PC-3 (cell line): ENCODE results near the gene MLST8. TPM values are rescaled to one million over a fixed set of nuclear protein-coding genes. Genes with fewer than 3 reads are reported as not detected.

Experiments used
- ATAC-seq: fragments of 200-7000 bp; cut with Tn5 transposase; 2 replicates; pipeline ENCODE4 v1.9.1; 2020; ENCODE audit warnings: mild to moderate bottlenecking, moderate library complexity
- BruUV-seq: library from RNA; stranded (reverse); fragments of 400-500 nt; replicated peaks from 2 replicates; lab custom pipeline; 2021; lab: Mats Ljungman, UMichigan
- CTCF ChIA-PET: fragments of 300-600 bp; sonication (Branson Sonifier 250); formaldehyde crosslinking; loops from one replicate; lab custom pipeline; 2022; ENCODE audit warnings: antibody characterized with exemption; lab: Charles Lee
- POLR2A ChIA-PET: fragments of 300-600 bp; sonication (Branson Sonifier 250); formaldehyde crosslinking; loops from one replicate; lab custom pipeline; 2022; ENCODE audit warnings: antibody characterized with exemption; ENCODE audit not compliant: unreplicated experiment; lab: Charles Lee
- DNase-seq: peaks from one replicate; pipeline ENCODE4 v3.0.0-alpha.2; 2015
- H2AFZ ChIP-seq: fragments of 300-600 bp; sonication (generic); 2 replicates; pipeline ENCODE4 v1.6.0; 2016; ENCODE audit warnings: antibody characterized with exemption, low read length
- H3F3A ChIP-seq: fragments of 300-600 bp; sonication (generic); one replicate; pipeline ENCODE4 v1.6.0; 2017; ENCODE audit warnings: antibody characterized with exemption, low read length, control low read depth, mild to moderate bottlenecking; ENCODE audit not compliant: unreplicated experiment
- H3K27ac ChIP-seq: fragments of 300-600 bp; sonication (generic); 2 replicates; pipeline ENCODE4 v1.5.1; 2016; ENCODE audit warnings: mild to moderate bottlenecking, low read length
- H3K27me3 ChIP-seq: fragments of 300-600 bp; sonication (generic); 2 replicates; pipeline ENCODE4 v1.6.1; 2016; ENCODE audit warnings: low read length, mixed read lengths
- H3K36me3 ChIP-seq: fragments of 300-600 bp; sonication (generic); 2 replicates; pipeline ENCODE4 v1.6.1; 2016; ENCODE audit warnings: low read depth, mixed run types, low read length, mixed read lengths
- H3K4me1 ChIP-seq: fragments of 300-600 bp; sonication (generic); 2 replicates; pipeline ENCODE4 v1.5.1; 2016; ENCODE audit warnings: low read length; ENCODE audit not compliant: insufficient read depth
- H3K4me2 ChIP-seq: fragments of 300-600 bp; sonication (generic); 2 replicates; pipeline ENCODE4 v1.6.0; 2016; ENCODE audit warnings: low read length
- H3K4me3 ChIP-seq: fragments of 300-600 bp; sonication (generic); 2 replicates; pipeline ENCODE4 v1.5.1; 2016; ENCODE audit warnings: mild to moderate bottlenecking, low read length, mixed read lengths
- H3K79me2 ChIP-seq: fragments of 300-600 bp; sonication (generic); 2 replicates; pipeline ENCODE4 v1.6.1; 2017; ENCODE audit warnings: low read length, mixed read lengths
- H3K9ac ChIP-seq: fragments of 300-600 bp; sonication (generic); 2 replicates; pipeline ENCODE4 v1.6.0; 2016; ENCODE audit warnings: mild to moderate bottlenecking, low read length
- H3K9me2 ChIP-seq: fragments of 300-600 bp; sonication (generic); replicated peaks from 2 replicates; pipeline ENCODE4 v1.6.1; 2016; ENCODE audit warnings: mixed run types, low read length, mixed read lengths
- H3K9me3 ChIP-seq: fragments of 300-600 bp; sonication (generic); 2 replicates; pipeline ENCODE4 v1.6.1; 2016; ENCODE audit warnings: low read length, mixed read lengths
- H4K20me1 ChIP-seq: fragments of 300-600 bp; sonication (generic); 2 replicates; pipeline ENCODE4 v1.6.1; 2016; ENCODE audit warnings: low read length, mixed read lengths
- EZH2 ChIP-seq: fragments of 300-600 bp; sonication (generic); IDR thresholded peaks from one replicate; pipeline ENCODE4 v1.6.1; 2017; ENCODE audit warnings: antibody characterized with exemption, mild to moderate bottlenecking, low read length; ENCODE audit not compliant: unreplicated experiment
- EZH2phosphoT487 ChIP-seq: fragments of 300-600 bp; sonication (generic); IDR thresholded peaks from 2 replicates; pipeline ENCODE4 v1.6.1; 2018; ENCODE audit warnings: mild to moderate bottlenecking, antibody characterized with exemption, low read length, borderline replicate concordance
- intact Hi-C: fragments of 100-400 bp; cut with micrococcal nuclease; formaldehyde crosslinking; loops from 2 replicates; pipeline ENCODE4 v1.9.0; 2023
- total RNA-seq: library from RNA; depleted of rRNA; stranded (reverse); fragments of >200 nt; gene quantifications from 2 replicates; pipeline ENCODE4 v1.2.3, GENCODE V29; 2014
- TF ChIP-seq, protein P1 (sequence below): fragments of 300-600 bp; sonication (generic); conservative IDR thresholded peaks from 2 replicates; pipeline ENCODE4 v1.5.1; 2017; ENCODE audit warnings: antibody characterized with exemption, low read depth, mild to moderate bottlenecking, low read length

MLST8 gene
- total RNA-seq, 1 experiment from 2014 or later, result 63.3 TPM

DNA sequence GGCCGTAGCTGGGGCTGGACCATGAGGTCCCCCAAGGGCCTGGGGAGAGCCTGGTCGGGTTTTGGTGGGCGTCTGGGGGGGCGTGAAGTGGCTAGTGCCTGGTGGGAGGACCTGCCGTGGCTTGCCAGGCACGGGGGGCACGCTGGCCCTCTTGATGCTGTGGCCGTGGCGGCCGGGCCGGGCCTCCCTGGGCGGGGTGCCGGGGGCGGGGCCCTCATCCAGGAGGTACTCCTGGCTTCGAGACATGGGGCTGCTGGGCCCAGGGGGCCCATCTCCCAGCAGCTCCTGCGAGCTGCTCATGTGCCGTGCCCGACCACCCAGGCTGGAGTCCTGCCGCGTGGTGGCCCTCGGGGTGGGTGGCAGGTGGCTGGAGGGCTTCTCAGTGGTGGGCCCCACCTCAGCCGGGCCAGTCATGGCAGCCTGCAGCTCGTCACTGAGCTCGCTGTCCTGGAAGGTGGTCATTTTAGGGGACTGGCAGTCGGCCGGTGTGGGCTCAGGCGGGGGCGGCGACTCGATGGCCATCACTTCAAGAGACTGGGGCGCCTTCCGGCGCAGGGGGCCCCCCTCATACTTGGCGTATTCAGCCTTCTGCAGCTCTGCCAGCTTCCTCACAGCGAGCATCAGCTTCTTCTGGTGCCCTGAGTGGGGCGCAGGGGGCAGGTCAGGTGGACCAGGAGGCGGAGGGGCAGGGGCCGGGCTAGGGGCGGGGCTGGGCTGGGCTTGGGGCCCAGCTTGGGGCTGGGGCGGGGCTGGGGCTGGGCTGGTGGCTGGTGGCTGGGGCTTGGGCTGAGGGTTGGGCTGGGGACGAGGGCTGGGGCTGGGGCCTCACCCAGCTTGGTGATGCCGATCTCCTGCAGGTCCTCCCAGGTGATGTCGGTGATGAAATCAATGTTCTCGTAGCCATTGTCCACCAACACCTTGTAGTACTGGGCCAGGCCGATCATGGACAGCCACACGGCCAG lies 24.0 kb upstream of the MLST8 start:
- Histone ChIP-seq H3K36me3 (no peaks in the 10 kb centered on the region), H3K4me3 (no peak overlapping the region), H3K9ac (no peak overlapping the region), H3K9me2 (no peaks in the 10 kb centered on the region), H3K4me1 (no peaks in the 10 kb centered on the region), H3K9me3 (no peaks in the 10 kb centered on the region), H3F3A (no peaks in the 10 kb centered on the region), H3K4me2 (no peak overlapping the region), H3K27ac (no peak overlapping the region), H2AFZ (no peak overlapping the region), H3K27me3 (no peaks in the 10 kb centered on the region), H3K79me2 (no peaks in the 10 kb centered on the region), H4K20me1 (no peaks in the 10 kb centered on the region)
- BruUV-seq, result no TSS peak
- intact Hi-C loops, result no loop called here
- no peak for TF ChIP-seq EZH2phosphoT487
- TF ChIP-seq, protein P1, sequence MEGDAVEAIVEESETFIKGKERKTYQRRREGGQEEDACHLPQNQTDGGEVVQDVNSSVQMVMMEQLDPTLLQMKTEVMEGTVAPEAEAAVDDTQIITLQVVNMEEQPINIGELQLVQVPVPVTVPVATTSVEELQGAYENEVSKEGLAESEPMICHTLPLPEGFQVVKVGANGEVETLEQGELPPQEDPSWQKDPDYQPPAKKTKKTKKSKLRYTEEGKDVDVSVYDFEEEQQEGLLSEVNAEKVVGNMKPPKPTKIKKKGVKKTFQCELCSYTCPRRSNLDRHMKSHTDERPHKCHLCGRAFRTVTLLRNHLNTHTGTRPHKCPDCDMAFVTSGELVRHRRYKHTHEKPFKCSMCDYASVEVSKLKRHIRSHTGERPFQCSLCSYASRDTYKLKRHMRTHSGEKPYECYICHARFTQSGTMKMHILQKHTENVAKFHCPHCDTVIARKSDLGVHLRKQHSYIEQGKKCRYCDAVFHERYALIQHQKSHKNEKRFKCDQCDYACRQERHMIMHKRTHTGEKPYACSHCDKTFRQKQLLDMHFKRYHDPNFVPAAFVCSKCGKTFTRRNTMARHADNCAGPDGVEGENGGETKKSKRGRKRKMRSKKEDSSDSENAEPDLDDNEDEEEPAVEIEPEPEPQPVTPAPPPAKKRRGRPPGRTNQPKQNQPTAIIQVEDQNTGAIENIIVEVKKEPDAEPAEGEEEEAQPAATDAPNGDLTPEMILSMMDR, result no peak
- no peak for TF ChIP-seq EZH2
- ATAC-seq (no peak), DNase-seq (no peak)
- ChIA-PET POLR2A (no interaction called here), CTCF (no interaction called here)

DNA sequence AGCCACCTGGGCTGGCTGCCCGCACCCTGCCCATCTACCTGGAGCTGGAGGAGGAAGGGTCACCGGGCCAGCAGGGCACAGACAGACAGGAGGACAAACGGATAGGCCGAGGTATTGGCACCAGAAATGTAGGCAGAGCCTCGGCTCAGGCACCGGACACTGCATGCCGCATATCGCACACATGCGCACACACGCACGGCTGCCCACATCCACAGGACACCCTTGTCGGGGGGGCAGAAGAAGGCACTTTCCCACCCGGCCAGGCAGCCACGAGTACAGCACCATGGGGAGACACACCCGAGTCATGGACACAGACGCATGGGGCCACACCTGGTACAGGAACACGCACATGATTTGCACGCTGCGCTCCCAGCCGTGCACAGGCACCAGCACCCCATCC lies 23.3 kb upstream of the MLST8 start:
- no peaks in the 10 kb centered on the region for H3K4me1 ChIP-seq
- no peak overlapping the region for H3K9ac ChIP-seq
- no peaks in the 10 kb centered on the region for H3K9me3 ChIP-seq
- ChIA-PET CTCF (no interaction called here), POLR2A (no interaction called here)
- TF ChIP-seq EZH2, result no peak
- TF ChIP-seq, protein P1, result no peak
- no peak for TF ChIP-seq EZH2phosphoT487
- no peak overlapping the region for H3K27ac ChIP-seq
- H3F3A ChIP-seq, result no peaks in the 10 kb centered on the region
- DNase-seq (no peak), ATAC-seq (no peak)
- no peaks in the 10 kb centered on the region for H3K79me2 ChIP-seq
- no peak overlapping the region for H2AFZ ChIP-seq
- intact Hi-C loops, result no loop called here
- H3K36me3 ChIP-seq, result no peaks in the 10 kb centered on the region
- H3K27me3 ChIP-seq, result no peaks in the 10 kb centered on the region
- no peak overlapping the region for H3K4me3 ChIP-seq
- no peaks in the 10 kb centered on the region for H3K9me2 ChIP-seq
- no peaks in the 10 kb centered on the region for H4K20me1 ChIP-seq
- BruUV-seq, result no TSS peak
- no peak overlapping the region for H3K4me2 ChIP-seq

DNA sequence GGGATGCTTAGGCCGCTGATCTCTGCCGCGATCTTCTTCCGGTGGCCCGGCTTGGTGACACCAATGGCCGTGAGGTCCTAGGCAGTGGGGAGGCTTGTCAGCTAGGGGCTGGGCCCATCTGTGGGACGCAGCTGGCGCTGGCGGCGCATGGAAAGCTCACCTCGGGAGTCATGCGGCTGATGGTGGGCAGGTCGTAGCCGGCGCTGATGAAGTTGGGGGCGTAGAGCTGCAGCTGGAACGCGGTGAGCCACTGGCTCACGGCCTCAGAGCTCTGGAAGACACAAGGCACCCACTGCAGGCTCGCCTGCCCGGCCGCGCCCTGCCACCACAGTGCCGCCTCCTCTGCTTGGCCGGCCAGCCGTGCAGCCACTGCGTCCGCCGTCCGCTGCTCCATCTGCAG lies 21.6 kb upstream of the MLST8 start:
- Histone ChIP-seq H3K27me3 (no peaks in the 10 kb centered on the region), H3K27ac (no peak overlapping the region), H3K9ac (no peak overlapping the region), H3K4me3 (no peak overlapping the region), H3K4me2 (no peak overlapping the region), H3K36me3 (no peaks in the 10 kb centered on the region), H3K9me3 (no peaks in the 10 kb centered on the region), H3K79me2 (no peaks in the 10 kb centered on the region), H3F3A (no peaks in the 10 kb centered on the region), H3K9me2 (no peaks in the 10 kb centered on the region), H4K20me1 (no peaks in the 10 kb centered on the region), H2AFZ (no peak overlapping the region), H3K4me1 (no peaks in the 10 kb centered on the region)
- ChIA-PET POLR2A (no interaction called here), CTCF (no interaction called here)
- no TSS peak for BruUV-seq
- ATAC-seq, result no peak
- DNase-seq, result no peak
- TF ChIP-seq EZH2 (no peak), EZH2phosphoT487 (no peak)
- TF ChIP-seq, protein P1, result no peak
- intact Hi-C loops, result no loop called here
